ENCODE measurements around the gene MAGI2.
"Not testable (repeated sequence)": the region's sequence is repeated elsewhere in the genome, so short reads cannot be mapped to it uniquely, and the experiment has no call there.

The MAGI2 gene

DNA sequence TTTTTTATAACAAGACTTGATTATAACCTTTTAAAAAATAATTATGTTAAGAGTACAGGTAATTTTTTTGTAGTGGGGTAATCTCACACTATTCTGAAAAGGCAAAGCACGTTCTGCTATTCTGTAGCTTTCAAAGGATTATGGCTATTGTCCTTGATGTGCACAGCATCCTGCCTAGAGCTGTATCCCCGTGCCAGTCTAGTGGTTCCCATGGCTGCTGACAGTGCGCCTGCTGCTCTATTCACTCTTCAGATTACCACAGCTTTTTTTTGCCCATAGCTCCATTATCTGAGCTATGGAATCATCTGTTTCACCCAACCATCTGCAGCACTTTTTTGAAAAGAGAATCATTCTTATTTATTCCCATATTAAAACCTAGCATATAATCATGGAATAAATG, 931.5 kb downstream of the MAGI2 start:
- DNase-seq: no peak

DNA sequence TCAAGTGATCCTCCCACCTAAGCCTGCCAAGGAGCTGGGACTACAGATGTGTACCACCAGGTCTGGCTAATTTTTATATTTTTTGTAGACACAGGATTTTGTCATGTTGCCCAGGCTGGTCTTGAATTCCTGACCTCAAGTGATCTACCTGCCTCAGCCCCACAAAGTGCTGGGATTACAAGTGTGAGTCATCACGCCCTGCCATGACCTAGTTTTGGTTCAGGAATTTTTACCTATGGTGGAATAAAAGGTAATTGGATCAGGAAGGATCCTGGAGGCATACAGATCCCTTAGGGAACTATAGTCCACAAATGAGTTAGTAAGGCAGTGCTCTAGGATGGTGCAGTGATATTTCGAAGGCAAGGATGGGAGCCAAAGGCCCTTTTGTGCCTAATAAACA, 937.0 kb downstream of the MAGI2 start:
- no peak for DNase-seq

DNA sequence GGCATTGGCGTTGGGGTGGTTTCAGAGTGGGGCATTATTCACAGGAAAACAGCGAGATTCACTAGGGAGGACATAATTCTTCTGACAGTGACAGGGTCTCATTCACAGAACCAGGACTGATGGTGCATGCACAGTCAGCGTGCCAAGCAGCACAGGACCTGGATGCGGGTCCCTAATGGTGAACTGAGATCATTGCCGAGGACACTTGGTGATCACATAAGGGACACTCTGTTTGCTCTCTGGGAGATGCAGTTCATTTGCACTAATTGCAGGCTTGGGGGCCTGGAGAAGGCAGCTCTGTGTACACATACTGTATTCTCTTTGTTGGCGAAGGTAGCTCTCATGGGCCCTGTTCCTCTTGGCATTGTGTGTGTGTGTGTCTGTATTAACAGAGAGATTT, 938.8 kb downstream of the MAGI2 start:
- DNase-seq: no peak

DNA sequence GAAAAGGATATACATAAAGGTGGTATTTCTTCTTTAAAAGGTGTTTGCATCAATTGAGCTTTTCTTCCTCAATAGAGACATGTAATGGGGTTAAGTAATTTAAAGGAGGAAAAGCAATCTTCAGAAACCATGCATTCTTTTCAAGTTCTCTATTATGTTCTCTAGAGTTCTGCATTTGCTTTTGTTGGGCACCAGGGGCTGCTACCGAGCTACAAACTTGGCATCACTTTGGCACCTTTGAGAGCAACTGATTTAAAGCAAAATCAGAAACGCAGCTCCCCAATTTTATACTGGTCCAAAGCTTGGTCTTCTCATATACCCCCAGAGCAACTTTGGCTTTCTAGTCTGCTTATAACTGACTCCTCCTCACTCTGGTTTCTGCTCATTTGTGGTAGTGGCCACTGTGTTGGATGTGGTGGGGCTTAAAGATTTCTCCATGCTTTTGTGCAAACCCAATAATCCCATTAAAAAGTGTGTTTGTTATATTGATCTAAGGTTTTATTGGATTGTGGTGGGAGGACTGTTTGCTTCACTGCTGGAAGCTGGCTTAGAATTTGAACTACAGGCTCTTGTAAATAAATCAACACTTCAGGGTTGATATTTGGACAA, 942.8 kb downstream of the MAGI2 start:
- no peak for DNase-seq

DNA sequence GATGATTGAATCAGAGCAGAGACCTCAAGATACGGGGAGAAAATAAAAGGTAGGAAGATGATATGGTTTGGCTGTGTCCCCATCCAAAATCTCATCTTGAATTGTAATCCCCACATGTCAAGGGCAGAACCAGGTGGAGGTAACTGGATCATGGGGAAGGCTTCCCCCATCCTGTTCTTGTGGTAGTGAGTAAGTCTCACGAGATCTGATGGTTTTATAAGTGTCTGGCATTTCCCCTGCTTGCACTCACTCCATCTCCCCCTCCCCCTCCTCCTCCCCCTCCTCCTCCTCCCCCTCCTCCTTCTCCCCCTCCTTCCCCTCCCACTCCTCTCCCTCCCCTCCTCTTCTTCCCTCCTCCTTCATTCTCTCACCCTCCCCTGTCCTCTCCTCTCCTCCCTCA, 950.2 kb downstream of the MAGI2 start:
- DNase-seq: not testable (repeated sequence)

DNA sequence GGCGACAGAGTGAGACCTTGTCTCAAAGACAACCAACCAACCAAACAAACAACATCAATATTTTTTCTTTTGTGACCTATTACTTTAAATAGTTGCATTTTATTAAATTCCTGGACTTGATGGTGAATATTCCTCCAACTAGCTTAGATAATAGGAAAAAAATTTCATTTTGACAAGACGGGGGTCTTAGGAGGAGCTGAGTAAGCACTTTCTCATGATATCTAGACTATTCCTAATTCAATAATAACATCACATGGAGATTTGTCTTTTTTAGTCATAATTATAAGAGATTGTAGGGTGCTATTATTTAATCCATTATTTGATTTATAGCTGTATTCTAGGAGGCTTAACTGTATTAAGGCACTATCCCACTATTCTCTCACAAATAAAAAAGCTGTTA, 952.4 kb downstream of the MAGI2 start:
- no peak for DNase-seq

DNA sequence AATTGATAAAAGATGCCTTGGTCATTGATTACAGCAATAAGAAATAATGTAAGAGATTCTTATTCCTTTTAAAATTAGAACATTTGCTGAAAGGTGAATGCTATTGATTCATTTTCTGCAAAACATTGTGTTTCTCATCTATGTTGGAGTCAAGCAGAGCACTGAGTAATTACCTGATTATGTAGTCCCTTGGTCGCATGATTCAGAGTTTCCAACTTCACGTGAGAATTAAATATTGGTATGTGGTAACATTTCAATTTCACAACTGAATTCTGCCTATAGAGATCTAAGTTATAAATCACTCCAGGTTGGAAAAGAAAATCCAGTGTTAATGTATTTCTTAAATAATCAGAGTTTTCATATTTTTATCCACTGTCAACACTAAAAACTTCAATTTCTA, 953.5 kb downstream of the MAGI2 start:
- no peak for DNase-seq

DNA sequence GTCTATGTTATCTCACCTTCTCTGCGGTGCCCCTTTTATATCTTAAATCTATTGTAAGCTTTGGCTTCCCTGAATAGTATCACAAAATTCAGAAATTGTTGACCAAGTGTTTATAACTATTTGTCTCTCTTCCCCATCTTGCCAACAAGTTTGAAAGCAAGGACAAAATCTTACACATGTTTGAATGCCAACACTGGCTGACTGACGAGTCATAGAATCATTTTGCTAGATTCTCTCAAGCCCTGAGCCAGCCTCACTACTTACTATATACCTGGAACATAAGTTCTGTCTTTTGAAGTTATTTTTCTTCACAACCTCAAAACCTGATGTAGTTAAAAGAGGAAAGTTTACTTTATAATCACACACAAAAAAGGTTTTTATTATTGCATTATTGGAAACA, 954.2 kb downstream of the MAGI2 start:
- no peak for DNase-seq

DNA sequence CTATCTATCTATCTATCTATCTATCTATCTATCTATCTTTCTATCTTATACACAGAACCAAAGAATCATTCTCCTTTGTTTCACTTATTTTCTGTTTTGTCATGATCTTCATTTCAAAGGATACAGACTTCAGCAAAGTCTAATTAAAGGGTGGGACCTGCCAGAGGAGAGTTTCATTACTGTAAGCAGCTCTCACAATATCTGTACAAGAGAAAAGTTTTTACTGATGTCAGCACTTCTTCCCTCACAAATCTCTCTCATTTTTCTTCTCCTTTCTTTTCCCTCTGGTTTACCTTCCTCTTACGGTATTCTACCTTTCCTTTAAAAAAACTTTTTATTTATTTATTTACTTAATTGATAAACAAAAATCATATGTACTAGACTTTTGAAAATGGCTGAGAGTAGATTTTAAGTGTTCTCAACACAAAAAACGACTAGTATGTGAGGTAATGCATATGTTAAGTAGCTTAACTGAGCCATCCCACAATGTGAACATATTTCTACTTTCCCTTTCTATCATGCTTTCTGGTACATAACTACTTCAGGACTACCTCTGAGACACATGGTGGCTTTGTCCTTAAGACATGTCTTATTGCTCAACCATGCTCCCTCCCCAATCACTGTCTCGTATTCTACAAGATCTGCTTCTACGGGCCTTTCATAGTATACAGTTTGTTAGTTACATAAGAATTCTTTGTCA, 955.6 kb downstream of the MAGI2 start:
- DNase-seq: no peak

DNA sequence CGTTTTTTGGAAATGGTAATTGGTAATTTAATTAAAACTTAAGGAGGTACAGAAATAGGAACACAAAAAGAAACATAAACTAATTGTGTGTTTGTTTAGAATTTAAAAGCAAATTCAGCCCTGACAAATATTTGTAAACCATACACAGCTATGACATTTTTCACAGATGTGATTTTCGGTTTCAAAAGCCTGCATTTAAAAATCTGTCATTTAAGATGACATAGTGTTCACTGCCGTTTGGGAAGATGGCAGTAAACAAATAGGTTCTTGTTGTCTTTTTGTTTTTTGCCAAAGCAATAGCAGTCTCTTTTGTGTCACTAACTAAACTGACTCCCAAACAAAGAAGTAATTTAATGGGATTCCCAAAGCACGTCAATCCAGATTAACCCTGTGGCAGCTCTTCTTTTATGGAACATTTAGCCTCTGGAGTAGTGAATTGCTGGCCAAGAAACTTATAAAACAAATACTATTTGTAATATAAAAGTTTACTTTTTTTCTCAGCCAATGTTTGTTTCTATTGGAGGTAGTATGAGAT, 957.3 kb downstream of the MAGI2 start:
- no peak for DNase-seq

DNA sequence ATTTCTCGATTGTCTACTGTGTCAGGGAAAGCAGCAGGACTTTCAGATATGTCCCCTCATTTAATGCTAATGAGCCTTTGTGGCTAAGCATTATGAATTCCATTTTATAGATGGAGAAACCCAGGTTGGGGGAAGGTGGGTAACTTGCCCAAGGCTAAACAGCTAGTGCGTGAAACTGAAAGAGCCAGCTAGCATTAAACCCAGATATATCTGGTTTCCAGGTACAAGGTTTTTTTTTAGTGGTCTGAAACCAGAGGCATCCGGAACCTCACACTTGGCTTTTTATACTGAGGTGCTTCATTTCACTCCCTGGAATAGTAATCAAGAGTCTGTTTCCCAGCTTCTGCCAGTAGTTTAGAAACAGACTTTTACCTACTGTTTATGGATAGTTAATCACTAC, 960.1 kb downstream of the MAGI2 start:
- DNase-seq: no peak

DNA sequence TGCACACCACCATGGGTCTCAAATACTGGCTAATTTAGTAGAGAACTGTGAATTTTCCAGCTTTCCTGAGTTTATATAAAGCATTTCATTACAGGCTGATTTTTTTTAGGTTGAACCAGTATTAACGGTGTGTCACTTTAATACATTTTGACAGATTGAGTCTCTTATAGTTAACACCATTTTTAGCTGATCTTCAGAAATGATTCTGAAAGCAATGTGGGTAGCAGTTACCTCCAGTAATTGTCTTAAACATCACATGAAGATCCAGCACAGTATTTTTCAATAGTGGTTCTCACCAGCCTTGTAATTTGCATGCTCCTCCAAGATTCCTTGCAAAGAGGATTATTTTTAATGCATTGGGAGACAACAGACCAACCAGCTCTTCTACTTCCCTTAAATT, 961.3 kb downstream of the MAGI2 start:
- no peak for DNase-seq

DNA sequence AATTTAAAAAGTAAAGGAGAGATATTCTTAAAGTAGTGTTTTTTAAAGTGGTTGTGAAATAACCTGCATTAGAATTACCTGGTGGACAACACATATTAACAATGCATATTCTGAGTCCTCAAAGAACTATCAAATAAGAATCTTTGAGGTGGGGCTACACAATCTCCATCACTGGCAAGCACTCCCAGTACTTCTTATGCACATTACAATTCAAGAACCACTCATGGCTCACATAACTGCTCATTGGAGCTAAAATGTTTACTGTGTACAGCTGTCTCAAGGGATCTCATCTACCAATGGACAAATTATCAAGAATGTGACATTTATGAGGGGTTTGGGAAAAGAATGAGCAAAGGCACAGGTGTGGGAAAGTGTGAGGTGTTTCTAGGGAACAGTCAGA, 962.9 kb downstream of the MAGI2 start:
- no peak for DNase-seq

DNA sequence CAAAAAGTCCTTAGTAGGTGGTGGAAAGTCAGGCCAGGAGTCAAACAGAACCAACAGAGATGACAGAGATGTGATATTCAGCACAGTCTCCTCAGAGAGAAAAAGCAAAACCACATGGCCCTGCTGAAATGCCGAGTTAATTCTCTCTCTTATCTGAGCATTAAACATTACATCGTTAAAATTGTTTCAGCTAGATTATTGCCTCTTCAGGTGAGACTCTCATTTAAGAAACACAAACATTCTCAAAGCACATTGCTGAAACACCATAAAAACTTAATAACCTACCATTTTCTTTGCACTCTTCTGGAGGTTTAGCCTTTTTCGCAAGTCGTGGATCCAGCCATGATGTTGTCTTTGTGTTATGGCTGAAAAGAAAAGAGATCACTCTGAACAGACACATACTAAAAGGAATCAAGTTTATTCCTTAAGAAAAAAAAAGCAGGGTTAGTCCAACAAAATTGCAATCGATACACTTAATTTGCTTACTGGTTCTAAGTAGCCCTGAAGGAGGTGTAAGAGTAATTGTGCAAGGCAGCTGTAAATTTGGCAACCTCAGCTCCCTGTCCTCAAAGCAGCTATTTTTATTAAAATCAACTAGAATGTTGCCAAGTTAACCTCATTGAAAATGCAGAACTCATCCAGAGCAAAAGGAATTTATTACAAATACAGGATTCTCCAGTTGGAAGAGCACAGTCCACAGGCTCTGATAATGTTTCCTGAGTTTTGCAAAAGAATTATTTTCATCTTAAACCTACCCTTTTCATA, 963.8 kb downstream of the MAGI2 start:
- DNase-seq: no peak

DNA sequence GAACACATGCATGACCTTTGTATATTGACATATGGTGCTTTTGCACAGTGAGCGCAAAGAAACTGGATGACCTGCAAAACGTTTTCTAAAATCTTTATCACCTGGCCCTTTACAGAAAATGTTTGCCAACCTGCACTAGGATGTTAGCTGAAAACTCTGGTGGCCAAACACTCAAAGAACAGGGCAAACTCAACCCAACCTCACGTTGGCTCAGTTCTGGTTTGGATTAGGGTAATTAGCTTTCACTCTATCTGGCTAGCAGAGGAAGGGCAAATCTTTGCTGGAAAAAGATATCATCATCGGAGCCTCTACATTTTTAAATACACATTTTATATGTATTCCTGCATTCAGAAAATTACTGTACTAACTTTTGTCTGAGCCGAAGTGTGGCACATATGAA, 966.0 kb downstream of the MAGI2 start:
- no peak for DNase-seq

DNA sequence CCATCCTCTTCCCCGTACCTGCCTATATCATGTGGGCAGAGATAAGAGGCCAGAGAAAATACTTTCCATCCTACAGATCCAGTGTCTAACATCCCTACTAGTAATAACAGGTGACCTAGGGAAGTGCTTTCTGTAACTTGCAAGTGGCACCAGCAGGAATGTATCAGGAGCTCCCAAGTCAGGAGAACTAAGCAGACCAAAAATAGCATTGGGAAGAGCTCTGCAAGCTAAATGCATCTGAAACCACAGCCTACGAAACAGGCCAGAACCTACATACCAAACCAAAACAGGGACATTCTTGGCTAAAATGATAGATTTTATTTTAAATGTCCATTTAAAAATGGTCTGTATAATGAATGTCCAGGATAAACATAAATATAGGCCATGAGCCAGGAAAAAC, 974.1 kb downstream of the MAGI2 start:
- DNase-seq: no peak

DNA sequence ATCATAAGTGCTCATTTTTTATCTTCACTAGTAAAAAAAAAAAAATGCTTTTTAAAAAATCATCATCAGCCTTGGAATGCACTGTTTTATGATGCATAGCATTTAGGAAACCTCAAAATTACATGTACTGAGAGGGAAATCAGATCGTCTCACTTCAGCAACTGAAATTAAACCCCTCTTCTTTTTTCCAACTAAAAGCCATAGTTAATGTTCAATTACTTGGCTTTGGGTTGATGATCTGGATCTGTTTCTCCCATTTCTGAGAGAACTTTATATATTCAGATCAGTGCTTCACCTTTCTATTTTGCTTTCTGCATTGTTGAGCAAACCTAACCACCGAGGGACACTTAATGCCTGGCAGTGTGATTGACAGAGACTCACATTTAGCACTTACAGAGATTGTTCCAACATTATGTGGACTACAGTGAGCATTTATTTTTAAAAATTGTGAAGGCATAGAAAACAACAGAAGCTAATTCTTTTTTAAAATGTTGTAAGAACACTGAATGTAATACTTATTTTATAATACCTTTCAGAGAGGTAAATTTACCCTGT, 976.5 kb downstream of the MAGI2 start:
- no peak for DNase-seq

DNA sequence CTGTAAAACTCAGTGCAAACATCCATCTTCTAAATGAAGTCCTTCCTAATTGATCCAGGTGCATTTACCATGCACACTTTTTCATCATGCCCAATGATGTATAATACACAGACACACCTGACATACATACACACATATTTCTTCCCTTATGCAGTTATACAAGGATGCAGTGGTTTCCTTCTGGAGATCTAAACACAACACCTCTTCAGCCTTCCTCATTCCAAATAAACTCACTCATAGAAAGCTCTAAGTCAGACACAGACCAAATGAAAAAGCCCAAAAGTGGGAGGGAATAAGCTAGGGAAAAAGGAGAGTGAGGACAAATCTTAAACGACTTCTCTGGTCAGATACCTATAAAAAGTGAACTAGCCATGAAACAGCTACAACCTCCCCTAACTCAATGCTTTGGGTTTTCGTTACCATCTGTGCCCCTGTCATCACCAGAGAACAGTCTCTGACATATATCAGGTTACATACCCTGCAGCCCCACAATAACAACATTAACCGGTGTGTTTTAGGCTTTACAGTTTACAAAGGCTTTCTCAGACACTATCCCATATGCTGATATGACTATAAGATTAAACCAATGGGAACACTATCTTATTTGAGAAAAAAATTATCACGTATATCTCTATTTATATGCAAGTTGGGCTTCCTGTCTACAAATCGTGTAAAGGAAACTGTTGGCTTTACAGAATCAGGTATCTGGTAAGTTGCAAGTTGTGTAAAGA, 979.7 kb downstream of the MAGI2 start:
- DNase-seq: no peak

DNA sequence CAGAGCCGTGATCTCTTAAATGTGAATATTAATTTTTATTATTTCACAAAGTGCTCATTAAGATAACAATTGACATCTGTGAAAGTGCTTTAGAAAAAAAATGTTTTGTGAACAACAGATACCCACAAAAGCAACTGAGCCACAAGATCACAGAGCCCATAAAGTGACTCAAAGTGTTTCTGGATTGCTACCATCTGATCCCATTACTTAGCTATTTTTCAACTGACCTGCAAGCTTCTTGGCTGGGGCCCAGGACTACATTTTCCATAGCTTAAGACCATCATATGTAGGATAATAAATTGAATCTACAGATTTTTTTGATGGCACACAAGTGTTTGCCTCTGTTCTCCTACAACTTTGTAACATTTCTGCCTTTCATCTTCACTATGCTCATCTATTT, 980.4 kb downstream of the MAGI2 start:
- DNase-seq: no peak

DNA sequence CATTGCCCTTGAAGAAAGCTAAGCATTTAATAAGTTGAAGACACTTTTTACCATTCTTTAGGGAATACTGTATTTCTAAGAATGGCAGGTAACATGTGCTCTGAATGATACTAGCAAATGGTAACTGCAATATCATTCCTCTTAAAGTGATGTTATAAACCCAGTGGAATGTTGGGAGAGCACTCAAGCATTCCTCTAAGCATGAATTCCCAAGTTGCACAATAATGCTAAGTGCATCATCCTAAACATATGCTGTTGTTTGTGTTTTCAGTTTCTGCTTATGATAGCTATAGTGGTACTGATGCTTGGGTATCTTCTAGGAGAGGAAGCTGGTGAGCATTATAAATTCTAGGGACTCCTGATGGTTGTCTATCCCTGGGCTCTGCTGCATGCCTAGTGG, 980.9 kb downstream of the MAGI2 start:
- DNase-seq: no peak

DNA sequence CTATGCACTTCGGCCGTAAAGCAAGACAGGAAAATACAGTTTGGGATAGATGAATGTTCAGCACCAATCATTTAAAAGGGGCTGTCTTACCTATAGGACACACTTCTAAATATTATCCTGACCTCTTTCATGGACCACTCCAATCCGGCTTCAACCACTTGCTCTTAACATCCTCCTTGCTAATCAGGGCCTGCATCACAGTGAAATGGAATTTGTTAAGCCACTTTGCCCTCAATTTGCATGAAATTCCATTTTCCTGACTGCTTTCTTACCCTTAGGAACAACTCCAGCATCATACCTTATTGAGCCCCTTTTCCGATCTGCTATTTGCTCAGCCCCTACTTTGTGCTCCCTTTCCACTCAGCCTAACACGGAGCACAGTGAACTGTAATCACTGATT, 987.6 kb downstream of the MAGI2 start:
- DNase-seq: no peak

DNA sequence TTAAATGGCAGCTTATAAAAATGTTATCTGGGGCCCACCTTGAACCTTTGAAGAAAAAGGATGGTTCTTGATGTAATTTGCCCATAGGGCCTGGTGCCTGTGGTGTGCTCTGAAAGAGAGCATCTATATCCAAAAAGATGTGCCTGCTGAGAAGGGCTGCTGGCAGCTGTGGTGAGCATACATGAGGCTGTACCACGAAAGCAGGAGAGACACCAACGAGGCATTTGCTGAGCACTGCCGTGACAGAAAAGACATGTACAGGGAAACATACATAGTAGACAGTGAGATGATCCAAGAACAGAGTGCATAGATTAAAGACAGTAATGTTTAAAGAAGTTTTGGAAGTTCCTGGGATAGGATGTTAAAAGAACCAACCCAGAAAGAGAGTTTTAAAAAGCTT, 990.4 kb downstream of the MAGI2 start:
- no peak for DNase-seq

DNA sequence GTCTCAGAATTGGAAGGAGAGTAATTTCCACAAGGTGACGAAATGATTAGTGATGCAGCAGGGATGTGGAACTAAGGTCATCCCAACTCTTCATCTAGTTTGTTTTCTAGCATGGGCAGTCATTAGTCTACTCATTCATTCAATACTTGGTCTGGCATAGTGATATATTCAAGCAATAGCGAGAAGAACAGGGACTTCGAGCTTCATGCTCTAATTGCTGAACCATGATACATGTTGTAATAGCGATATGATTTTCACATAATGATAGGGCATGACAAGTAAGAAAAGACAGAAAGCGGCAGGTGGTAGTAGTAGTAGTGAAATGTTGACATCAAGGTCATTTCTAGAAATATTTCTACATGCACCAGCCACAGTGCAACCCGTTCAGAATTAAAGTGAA, 1002.8 kb downstream of the MAGI2 start:
- no peak for DNase-seq

All from CD4-positive, alpha-beta T cell treated with Interleukin-12 subunit alpha and Interleukin-12 subunit beta, for 1 hour (primary cell).